ENCODE results near the gene EMP3. TPM values are rescaled to one million over a fixed set of nuclear protein-coding genes. Genes with fewer than 3 reads are reported as not detected.

EMP3 gene
- total RNA-seq, 1 donor from 2014 or later = 309 TPM

GRCh38 chr19:48332351-48332661 lies 7.0 kb downstream of the EMP3 start:
- POLR2A ChIA-PET = interaction anchor here (0.8 to 7.7 kb wide), 10 partner anchors 7 to 287 kb away, joined by 3 to 308 read pairs (median 6); partner anchors contain the start of genes CARD8, EMP3, RPL18 and SPHK2
- H3K9me3 Mint-ChIP-seq = no peaks in the 10 kb centered on the region
- no peak for TF ChIP-seq CTCF (IDR thresholded peaks at IDR 0.05)
- intact Hi-C loops (cut with micrococcal nuclease) = loop anchor here (2.0 to 5.0 kb wide), 4 partner anchors 60 to 286 kb away; partner anchors contain the start of genes GRIN2D, KDELR1, LIG1 and RPL18
- peak overlapping the region; percentile 95 for H3K4me3 Mint-ChIP-seq
- H3K27ac Mint-ChIP-seq = peak overlapping the region; percentile 93
- H3K36me3 Mint-ChIP-seq (ENCODE audit: low read depth) = peaks cover 47% of the 10 kb centered on the region
- peaks cover 67% of the 10 kb centered on the region for H3K4me1 Mint-ChIP-seq
- no peaks in the 10 kb centered on the region for H3K27me3 Mint-ChIP-seq
- CTCF ChIA-PET = interaction anchor here (2.3 to 4.4 kb wide), 4 partner anchors 13 to 252 kb away, joined by 15 to 215 read pairs (median 28); partner anchors contain the start of gene EMP3
- DNase-seq (no peak), ATAC-seq (ENCODE audit: low read depth) (no peak)

GRCh38 chr19:48332662-48333466 lies 7.5 kb downstream of the EMP3 start:
- ChIA-PET POLR2A (interaction anchor here (0.6 to 7.7 kb wide), 19 partner anchors 7 to 286 kb away, joined by 3 to 308 read pairs (median 5); partner anchors contain the start of genes CARD8, EMP3, KDELR1 and RPL18), CTCF (interaction anchor here (1.5 to 4.4 kb wide), 6 partner anchors 14 to 252 kb away, joined by 4 to 215 read pairs (median 18); partner anchors contain the start of gene EMP3)
- Mint-ChIP-seq H3K9me3 (no peaks in the 10 kb centered on the region), H3K36me3 (ENCODE audit: low read depth) (peaks cover 43% of the 10 kb centered on the region), H3K27me3 (no peaks in the 10 kb centered on the region), H3K4me3 (peak overlapping the region; percentile 95), H3K4me1 (peaks cover 61% of the 10 kb centered on the region), H3K27ac (peak overlapping the region; percentile 93)
- ATAC-seq (ENCODE audit: low read depth) (peak; percentile 70), DNase-seq (peak; percentile 78)
- no peak for TF ChIP-seq CTCF (IDR thresholded peaks at IDR 0.05)
- intact Hi-C loops (cut with micrococcal nuclease) = loop anchor here (1.0 to 5.0 kb wide), 8 partner anchors 12 to 286 kb away; partner anchors contain the start of genes GRIN2D, KDELR1, LIG1 and RPL18

GRCh38 chr19:48333467-48334384 lies 8.4 kb downstream of the EMP3 start:
- ATAC-seq (ENCODE audit: low read depth) = peak; percentile 66
- TF ChIP-seq CTCF (IDR thresholded peaks at IDR 0.05) = no peak
- peak; percentile 90 for DNase-seq
- Mint-ChIP-seq H3K4me1 (peaks cover 54% of the 10 kb centered on the region), H3K27me3 (no peaks in the 10 kb centered on the region), H3K9me3 (no peaks in the 10 kb centered on the region), H3K27ac (peak overlapping the region; percentile 93), H3K4me3 (peak overlapping the region; percentile 95), H3K36me3 (ENCODE audit: low read depth) (peaks cover 35% of the 10 kb centered on the region)
- intact Hi-C loops (cut with micrococcal nuclease) = loop anchor here (1.0 to 5.0 kb wide), 9 partner anchors 12 to 285 kb away; partner anchors contain the start of genes GRIN2D, KDELR1, LIG1 and RPL18
- ChIA-PET POLR2A (interaction anchor here (0.5 to 7.7 kb wide), 28 partner anchors 8 to 1257 kb away, joined by 3 to 308 read pairs (median 4); partner anchors contain the start of genes CARD8, EMP3, KDELR1 and RPL18), CTCF (interaction anchor here (0.6 to 4.4 kb wide), 19 partner anchors 13 to 284 kb away, joined by 3 to 215 read pairs (median 5); partner anchors contain the start of genes EMP3, GRWD1, KDELR1 and SYNGR4)

GRCh38 chr19:48338253-48338755 lies 13.0 kb downstream of the EMP3 start:
- intact Hi-C loops (cut with micrococcal nuclease) = no loop called here
- Mint-ChIP-seq H3K4me3 (no peak overlapping the region), H3K27me3 (no peaks in the 10 kb centered on the region), H3K27ac (no peak overlapping the region), H3K36me3 (ENCODE audit: low read depth) (peaks cover 9% of the 10 kb centered on the region), H3K4me1 (peaks cover 11% of the 10 kb centered on the region), H3K9me3 (no peaks in the 10 kb centered on the region)
- ATAC-seq (ENCODE audit: low read depth) (no peak), DNase-seq (no peak)
- no peak for TF ChIP-seq CTCF (IDR thresholded peaks at IDR 0.05)
- POLR2A ChIA-PET = no interaction called here
- CTCF ChIA-PET = no interaction called here
